ENCODE results near the gene LAMB1.

GRCh38 chr7:108008827-108009226 is 5.9 kb upstream of the LAMB1 start:
- TF ChIP-seq CTCF (IDR thresholded peaks at IDR 0.05) (no peak), POLR2A (IDR thresholded peaks at IDR 0.05) (no peak)

All from lower leg skin (tissue), 3 donors.